Endothelial cell of umbilical vein (primary cell): ENCODE results near the gene NDUFB4. TPM values are rescaled to one million over a fixed set of nuclear protein-coding genes. Genes with fewer than 3 reads are reported as not detected.
A peak's percentile ranks its signal among the peaks of the same experiment; 100 is the strongest.

Source experiments
- BruUV-seq: library from RNA; stranded (reverse); fragments of 400-500 nt; replicated peaks from 2 replicates; lab custom pipeline; 2021; lab: Mats Ljungman, UMichigan
- CTCF ChIA-PET: fragments of 300-600, 350-600 bp; sonication (Branson Sonifier 250); formaldehyde crosslinking; loops from one replicate; lab custom pipeline; 2021; ENCODE audit warnings: antibody characterized with exemption, inconsistent platforms; lab: Charles Lee
- POLR2A ChIA-PET: fragments of 300-600, 350-600 bp; sonication (Branson Sonifier 250); formaldehyde crosslinking; loops from one replicate; lab custom pipeline; 2021; ENCODE audit warnings: antibody characterized with exemption, inconsistent platforms; lab: Charles Lee
- DNase-seq: peaks from one replicate; pipeline ENCODE4 v3.0.0-alpha.2; 2011; ENCODE audit warnings: low read depth, low spot score
- FAIRE-seq: peaks from 2 replicates; lab custom pipeline; 2011; peaks lifted over from hg19 to GRCh38; lab: Jason Lieb, UNC
- H2AFZ ChIP-seq: 2 replicates; pipeline ENCODE4 v1.6.0; 2012; ENCODE audit warnings: low read depth, low read length, control low read depth, inconsistent platforms
- H3K27ac ChIP-seq: 2 replicates; pipeline ENCODE4 v1.5.1; 2011; ENCODE audit warnings: low read depth, mild to moderate bottlenecking, control low read depth, low read length, moderate library complexity; ENCODE audit not compliant: insufficient read depth
- H3K27me3 ChIP-seq, 2 experiments: 2 replicates each; pipeline versions ENCODE4 v1.6.0 to v1.6.1; 2011; ENCODE audit warnings: low read length in 2 of 2, mixed read lengths in 1 of 2; ENCODE audit not compliant: control insufficient read depth in 2 of 2, insufficient read depth in 2 of 2
- H3K36me3 ChIP-seq, 2 experiments: 2 replicates in 1 of 2; 3 replicates in 1 of 2; pipeline ENCODE4 v1.5.1; 2011; ENCODE audit warnings: low read length in 2 of 2, mild to moderate bottlenecking in 1 of 2, moderate library complexity in 1 of 2; ENCODE audit not compliant: control insufficient read depth in 2 of 2, insufficient read depth in 2 of 2; ENCODE audit errors: extremely low read depth in 1 of 2
- H3K4me1 ChIP-seq: 3 replicates; pipeline ENCODE4 v1.5.1; 2011; ENCODE audit warnings: mild to moderate bottlenecking, low read length; ENCODE audit not compliant: control insufficient read depth, insufficient read depth; ENCODE audit errors: extremely low read depth
- H3K4me2 ChIP-seq: 2 replicates; pipeline ENCODE4 v1.6.1; 2011; ENCODE audit warnings: low read length, control low read depth, mixed read lengths; ENCODE audit not compliant: insufficient read depth
- H3K4me3 ChIP-seq, 3 experiments: fragments of 200-600 bp in 1 of 3; sonication (generic), shearing (Covaris generic) in 1 of 3; replicated peaks in 1 of 3; 2 replicates each; pipeline ENCODE4 v1.5.1; 2011 to 2016; ENCODE audit warnings: control low read depth in 3 of 3, low read length in 3 of 3, mild to moderate bottlenecking in 2 of 3, inconsistent platforms in 1 of 3, low read depth in 1 of 3, moderate library complexity in 1 of 3; ENCODE audit not compliant: insufficient read depth in 1 of 3
- H3K79me2 ChIP-seq: 2 replicates; pipeline ENCODE4 v1.6.0; 2012; ENCODE audit warnings: low read length, inconsistent platforms; ENCODE audit not compliant: control insufficient read depth, insufficient read depth
- H3K9ac ChIP-seq: replicated peaks from 2 replicates; pipeline ENCODE3; 2011; ENCODE audit warnings: low read length, control low read depth; ENCODE audit not compliant: insufficient read depth; ENCODE audit errors: extremely low read depth
- H3K9me1 ChIP-seq: replicated peaks from 3 replicates; pipeline ENCODE4 v1.6.0; 2011; ENCODE audit warnings: mild to moderate bottlenecking, low read length; ENCODE audit not compliant: control insufficient read depth, insufficient read depth; ENCODE audit errors: extremely low read depth
- H3K9me3 ChIP-seq: replicated peaks from 2 replicates; pipeline ENCODE4 v1.5.1; 2012; ENCODE audit warnings: low read length, inconsistent platforms; ENCODE audit not compliant: control insufficient read depth, insufficient read depth
- H4K20me1 ChIP-seq: replicated peaks from 2 replicates; pipeline ENCODE3; 2011; ENCODE audit warnings: mild to moderate bottlenecking, low read length; ENCODE audit not compliant: control insufficient read depth, insufficient read depth; ENCODE audit errors: extremely low read depth
- FOS ChIP-seq: IDR thresholded peaks from 2 replicates; pipeline ENCODE4 v1.6.1; 2011; ENCODE audit warnings: mild to moderate bottlenecking, low read length, moderate library complexity, borderline replicate concordance; ENCODE audit not compliant: insufficient read depth
- GATA2 ChIP-seq: IDR thresholded peaks from 2 replicates; pipeline ENCODE4 v1.7.0; 2011; ENCODE audit warnings: low read depth, mild to moderate bottlenecking, moderate library complexity, mixed read lengths, low read length; ENCODE audit not compliant: insufficient read length, insufficient read depth
- JUN ChIP-seq: IDR thresholded peaks from 2 replicates; pipeline ENCODE4 v1.6.1; 2011; ENCODE audit warnings: borderline replicate concordance, low read depth; ENCODE audit not compliant: insufficient read length, insufficient read depth
- MAX ChIP-seq: IDR thresholded peaks from 2 replicates; pipeline ENCODE4 v1.6.1; 2011; ENCODE audit not compliant: insufficient read depth, insufficient read length
- MYC ChIP-seq: IDR thresholded peaks from one replicate; pipeline ENCODE4 v1.6.1; 2011; ENCODE audit warnings: mild to moderate bottlenecking, low read depth, low read length
- POLR2A ChIP-seq: IDR thresholded peaks from 2 replicates; pipeline ENCODE4 v1.6.1; 2012; ENCODE audit warnings: low read depth, mild to moderate bottlenecking, control low read depth, low read length
- POLR2AphosphoS5 ChIP-seq: IDR thresholded peaks from 2 replicates; pipeline ENCODE4 v1.6.1; 2012; ENCODE audit warnings: low read depth, mild to moderate bottlenecking, control low read depth, low read length, moderate library complexity; ENCODE audit not compliant: insufficient read depth
- dilution Hi-C: fragments of 300-500 bp; cut with MboI; formaldehyde crosslinking; loops from one replicate; pipeline ENCODE4 v1.15.0; 2019; ENCODE audit warnings: low sequenced_read_pairs; ENCODE audit not compliant: extremely low pct_ligation_motif_present
- intact Hi-C: fragments of 100-400 bp; cut with micrococcal nuclease; formaldehyde crosslinking; loops from one replicate; pipeline ENCODE4 v1.10.0; 2022
- polyA plus RNA-seq, 4 experiments: library from polyadenylated mRNA; depleted of rRNA in 3 of 4; stranded (reverse) in 3 of 4; unstranded in 1 of 4; fragments of >200 nt; gene quantifications; 2 replicates each; pipeline versions ENCODE4 v1.2.1 to v1.2.3, GENCODE V29; 2011 to 2012; ENCODE audit warnings: missing spikeins in 1 of 4
- total RNA-seq: library from RNA; stranded (reverse); gene quantifications from 2 replicates; pipeline ENCODE4 v1.2.3, GENCODE V29; 2021

The NDUFB4 gene
- total and polyA plus RNA-seq, 2 donors (not counting 3 experiments of a cell fraction or from before 2014, with no cell fraction given): 140 to 191 TPM

- TF ChIP-seq GATA2 (no peak), MAX (no peak), FOS (no peak), POLR2A (no peak), POLR2AphosphoS5 (no peak), MYC (no peak), JUN (no peak)
- no peaks in the 10 kb centered on the region for H3K36me3 ChIP-seq
- ChIA-PET POLR2A (no interaction called here), CTCF (interaction anchor here (1.8 kb wide), 1 partner anchor 171 kb away, joined by 31 read pairs; no protein-coding TSS in a partner anchor)
- H3K27me3 ChIP-seq: no peaks in the 10 kb centered on the region
- no peak for FAIRE-seq
- no peaks in the 10 kb centered on the region for H4K20me1 ChIP-seq
- H3K9me1 ChIP-seq: no peaks in the 10 kb centered on the region
- DNase-seq: no peak
- peaks cover 8% of the 10 kb centered on the region for H3K4me1 ChIP-seq
- no TSS peak for BruUV-seq
- no peak overlapping the region for H3K4me3 ChIP-seq
- intact Hi-C loops (loop anchor here (1.0 to 10.0 kb wide), 2 partner anchors 172 to 461 kb away; no protein-coding TSS in a partner anchor), dilution Hi-C loops (no loop called here)
- H3K27ac ChIP-seq: no peak overlapping the region
- no peak overlapping the region for H3K9ac ChIP-seq
- no peaks in the 10 kb centered on the region for H3K9me3 ChIP-seq
- no peaks in the 10 kb centered on the region for H3K79me2 ChIP-seq
- H3K4me2 ChIP-seq: no peak overlapping the region
- H2AFZ ChIP-seq: no peak overlapping the region
Measured at GRCh38 chr3:120623727-120624093, 27.6 kb downstream of the NDUFB4 start.

GRCh38 chr3:120625159-120625586 lies 29.0 kb downstream of the NDUFB4 start:
- Histone ChIP-seq H3K4me3 (no peak overlapping the region), H4K20me1 (no peaks in the 10 kb centered on the region), H3K79me2 (no peaks in the 10 kb centered on the region), H3K9ac (no peak overlapping the region), H3K27me3 (no peaks in the 10 kb centered on the region), H3K27ac (no peak overlapping the region), H3K9me3 (no peaks in the 10 kb centered on the region), H3K4me2 (no peak overlapping the region), H3K4me1 (peaks cover 10% of the 10 kb centered on the region), H3K36me3 (no peaks in the 10 kb centered on the region), H2AFZ (peak overlapping the region; percentile 48), H3K9me1 (no peaks in the 10 kb centered on the region)
- DNase-seq (peak; percentile 12), FAIRE-seq (no peak)
- intact Hi-C loops: loop anchor here (5.0 to 10.0 kb wide), 2 partner anchors 117 to 460 kb away; partner anchors contain the start of genes GTF2E1 and RABL3
- ChIA-PET POLR2A (no interaction called here), CTCF (interaction anchor here (0.6 to 1.2 kb wide), 3 partner anchors 9 to 170 kb away, joined by 3 to 4 read pairs (median 3); no protein-coding TSS in a partner anchor)
- BruUV-seq: no TSS peak
- TF ChIP-seq FOS (peak; percentile 22), MYC (no peak)
- dilution Hi-C loops: no loop called here
